OCI-M1 (cell line): ENCODE results near the gene WDR31.
"Not testable (repeated sequence)": the region's sequence is repeated elsewhere in the genome, so short reads cannot be mapped to it uniquely, and the experiment has no call there.

Source experiments
- DNase-seq: peaks from one replicate; lab custom pipeline; 2025; lab: John Stamatoyannopoulos, UW

Gene WDR31

DNA sequence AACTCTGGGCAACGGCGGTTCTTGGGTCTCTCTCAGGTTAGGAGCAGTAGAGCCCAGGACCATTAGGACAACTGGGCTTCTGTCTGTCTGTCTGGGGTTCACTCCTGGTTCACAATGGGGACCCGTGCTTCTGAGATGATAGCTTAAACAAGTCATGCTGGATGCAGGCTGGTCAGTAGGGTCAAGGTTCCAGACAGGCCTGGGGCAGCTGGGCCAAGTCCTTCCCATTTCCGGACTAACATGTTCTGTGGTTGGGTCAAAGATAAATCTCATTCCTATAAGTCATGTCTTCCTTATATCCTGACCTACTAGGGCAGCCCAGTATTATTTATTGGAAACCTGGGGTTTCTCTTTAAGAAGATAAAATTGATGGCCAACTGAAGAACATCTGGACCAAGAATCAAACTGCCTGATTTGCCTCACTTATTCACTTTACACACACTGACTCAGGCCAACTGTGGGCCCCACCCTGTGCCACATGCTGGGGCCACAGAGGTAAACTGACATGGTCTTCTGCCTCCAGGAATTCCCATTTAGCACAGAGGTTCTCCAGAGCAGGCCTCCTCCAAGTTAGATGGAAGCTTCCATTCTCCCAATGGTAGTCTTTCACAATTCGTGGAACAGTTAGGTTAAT is 28.4 kb upstream of the WDR31 start:
- no peak for DNase-seq

DNA sequence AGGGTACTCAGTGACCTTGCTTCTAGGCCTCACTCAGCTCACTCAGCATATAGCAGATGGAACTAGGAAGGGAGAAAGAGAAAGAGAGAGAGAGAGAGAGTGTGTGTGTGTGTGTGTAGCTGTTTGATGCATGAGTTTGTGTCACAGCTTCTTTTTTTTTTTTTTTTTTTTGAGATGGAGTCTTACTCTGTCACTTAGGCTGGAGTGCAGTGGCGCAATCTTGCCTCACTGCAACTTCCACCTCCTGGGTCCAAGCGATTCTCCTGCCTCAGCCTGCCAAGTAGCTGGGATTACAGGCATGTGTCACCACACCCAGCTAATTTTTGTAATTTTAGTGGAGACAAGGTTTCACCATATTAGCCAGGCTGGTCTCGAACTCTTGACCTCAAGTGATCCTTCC is 25.6 kb upstream of the WDR31 start:
- not testable (repeated sequence) for DNase-seq

- peak; percentile 17 for DNase-seq
Observed at GRCh38 chr9:113364951-113365350, 24.9 kb upstream of the WDR31 start.

DNA sequence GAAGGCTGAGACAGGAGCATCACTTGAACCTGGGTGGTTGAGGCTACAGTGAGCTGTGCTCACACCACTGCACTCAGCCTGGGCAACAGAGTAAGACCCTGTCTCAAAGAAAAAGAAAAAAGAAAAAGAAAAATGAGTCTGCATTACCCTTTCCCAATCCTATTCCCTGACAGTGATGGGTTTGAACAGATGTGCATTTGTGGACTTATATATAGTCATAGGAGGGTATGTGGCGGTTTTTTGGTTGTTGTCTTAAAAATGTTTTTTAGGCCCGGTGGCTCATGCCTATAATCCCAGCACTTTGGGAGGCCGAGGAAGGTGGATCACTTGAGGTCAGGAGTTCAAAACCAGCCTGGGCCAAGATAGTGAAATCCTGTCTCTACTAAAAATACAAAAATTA is 23.3 kb upstream of the WDR31 start:
- no peak for DNase-seq

DNA sequence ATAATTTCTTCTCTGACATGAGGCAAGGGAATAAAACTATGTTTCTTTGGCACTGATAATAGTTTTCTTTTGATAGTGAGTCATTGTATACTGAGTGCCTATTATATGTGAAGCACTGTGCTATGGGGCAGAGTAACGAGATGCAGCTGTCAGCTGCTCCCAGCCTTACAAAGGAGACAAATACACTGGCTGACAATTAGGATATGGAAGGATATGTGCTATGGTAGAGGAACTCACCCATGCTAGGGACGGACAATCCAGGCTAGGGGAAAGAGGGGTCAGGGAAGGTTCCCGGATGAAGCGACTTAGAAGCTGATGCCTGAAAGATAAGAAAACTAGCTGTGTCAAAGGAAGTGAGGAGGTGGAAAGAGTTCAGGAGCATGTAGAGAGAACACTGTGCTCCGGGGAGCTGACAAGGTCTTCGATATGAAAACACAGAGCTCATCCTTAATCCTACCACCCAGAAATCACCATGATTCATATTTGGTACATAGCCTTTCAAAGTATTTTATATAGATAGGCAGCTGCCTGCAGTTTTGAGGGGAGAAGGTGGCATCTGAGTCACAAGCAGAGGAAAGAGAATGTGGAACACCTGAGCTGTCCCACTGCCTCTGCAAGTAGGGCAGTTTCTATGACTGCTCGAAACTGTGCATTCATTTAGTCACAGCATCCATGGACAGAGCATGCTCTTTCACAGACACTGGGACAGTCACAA is 21.4 kb upstream of the WDR31 start:
- no peak for DNase-seq

DNA sequence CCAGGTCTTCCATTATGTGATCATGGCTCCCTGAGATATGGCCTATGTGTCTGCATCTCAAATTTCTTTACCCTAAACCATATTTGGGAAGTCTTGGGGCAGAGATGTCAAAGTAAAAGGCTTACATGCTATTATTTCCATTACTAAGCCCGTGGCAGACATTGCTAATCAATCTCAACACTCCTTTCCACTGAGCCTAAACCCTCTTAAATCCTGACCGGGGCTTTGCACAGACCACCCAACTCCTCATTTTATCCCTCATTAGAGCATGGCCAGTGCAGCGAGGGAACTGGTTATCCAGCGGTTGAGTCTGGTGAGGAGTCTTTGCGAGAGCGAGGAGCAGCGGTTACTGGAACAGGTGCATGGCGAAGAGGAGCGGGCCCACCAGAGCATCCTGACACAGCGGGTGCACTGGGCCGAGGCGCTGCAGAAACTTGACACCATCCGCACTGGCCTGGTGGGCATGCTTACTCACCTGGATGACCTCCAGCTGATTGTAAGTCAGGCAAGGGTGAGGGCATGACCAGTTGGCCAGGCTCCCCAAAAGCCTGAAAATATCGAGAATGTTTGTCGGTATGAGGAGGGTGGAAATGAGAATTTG is 20.3 kb upstream of the WDR31 start:
- DNase-seq, result no peak

DNA sequence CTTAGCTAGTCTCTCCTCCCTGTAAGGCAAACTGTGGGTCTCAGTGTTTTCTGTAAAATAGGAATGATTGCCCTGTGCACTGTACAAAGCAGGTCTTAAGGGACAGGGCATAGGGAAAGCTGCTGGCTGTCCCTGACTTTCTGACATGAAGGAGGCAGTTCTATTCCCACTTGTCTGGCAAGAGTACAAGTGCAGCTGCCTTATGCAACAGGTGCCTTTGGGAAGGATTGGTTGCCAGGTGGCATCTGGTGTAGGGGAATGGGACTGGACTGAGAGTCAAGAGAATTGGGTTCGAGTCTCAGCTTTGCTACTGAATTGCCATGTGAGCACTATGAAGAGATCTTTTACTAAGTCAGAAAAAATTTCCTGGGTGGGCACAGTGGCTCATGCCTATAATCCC is 19.3 kb upstream of the WDR31 start:
- DNase-seq, result no peak

DNA sequence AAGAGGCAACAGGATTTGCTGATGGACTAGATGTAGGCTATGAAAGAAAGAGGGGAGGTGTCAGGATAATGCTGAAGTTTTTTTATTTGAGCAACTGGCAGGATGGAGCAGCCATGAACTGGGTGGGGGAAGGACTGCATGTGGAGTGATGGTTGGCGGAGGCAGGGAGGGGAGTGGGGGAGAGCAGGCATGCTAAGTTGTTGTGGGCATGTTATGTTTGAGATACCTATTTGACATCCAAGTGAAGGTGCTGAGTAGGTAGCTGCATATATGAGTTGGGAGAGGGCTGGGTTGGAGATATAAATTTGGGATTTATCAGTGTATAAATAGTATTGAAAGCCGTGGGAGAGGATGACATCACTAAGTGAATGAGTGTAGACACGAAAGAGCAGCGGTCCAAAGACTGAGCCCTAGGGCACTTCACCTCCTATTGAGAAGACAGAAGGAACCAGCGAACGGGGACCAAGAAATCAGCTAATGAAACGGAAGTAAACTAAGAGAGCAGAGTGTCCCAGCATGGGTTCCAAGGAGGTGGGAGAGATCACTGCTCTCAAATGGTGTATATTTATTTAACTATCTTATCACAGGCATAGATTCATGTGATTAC is 16.7 kb upstream of the WDR31 start:
- no peak for DNase-seq

GRCh38 chr9:113355040-113355596 is 15.0 kb upstream of the WDR31 start:
- DNase-seq, result peak; percentile 78

- DNase-seq, result no peak
Observed at GRCh38 chr9:113352411-113352810, 12.3 kb upstream of the WDR31 start.

DNA sequence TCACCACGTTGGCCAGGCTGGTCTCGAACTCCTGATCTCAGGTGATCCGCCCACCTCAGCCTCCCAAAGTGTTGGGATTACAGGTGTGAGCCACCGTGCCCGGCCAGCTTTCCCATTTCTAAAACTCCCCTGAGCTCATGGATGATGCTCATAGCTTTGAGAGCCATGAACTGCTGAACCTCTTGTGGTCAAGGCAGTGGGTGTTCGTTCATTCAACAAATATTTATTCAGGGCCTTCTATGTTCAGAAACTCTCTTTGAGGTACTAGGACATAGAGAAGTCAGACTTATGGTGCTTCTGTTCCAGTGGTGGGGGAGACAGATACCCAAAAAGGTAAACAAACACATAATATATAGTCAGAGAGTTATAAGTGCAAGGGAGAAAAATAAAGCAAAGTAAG is 11.9 kb upstream of the WDR31 start:
- no peak for DNase-seq

DNA sequence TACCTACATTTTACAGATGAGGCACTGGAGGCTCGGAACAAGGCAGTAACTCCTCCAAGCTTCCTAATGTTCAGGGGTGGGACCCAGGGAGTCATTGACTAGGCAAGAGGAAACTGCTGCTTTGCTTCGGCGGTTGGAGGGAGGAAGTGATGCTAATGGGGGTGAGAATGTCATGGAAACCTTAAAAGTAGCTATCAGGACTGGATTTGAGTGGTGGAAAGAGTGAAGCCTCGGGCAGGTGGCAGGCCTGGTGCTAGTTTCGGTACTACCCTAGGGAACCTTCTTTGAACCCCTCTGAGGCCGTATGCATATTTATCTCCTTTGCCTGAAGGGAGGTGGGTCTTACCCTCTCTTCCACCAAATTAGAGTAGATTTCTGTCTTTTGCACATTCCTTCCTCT is 10.9 kb upstream of the WDR31 start:
- no peak for DNase-seq

- DNase-seq, result no peak
Observed at GRCh38 chr9:113350107-113350661, 10.1 kb upstream of the WDR31 start.

- DNase-seq, result no peak
Observed at GRCh38 chr9:113349445-113350094, 9.5 kb upstream of the WDR31 start, which contains the start of gene BSPRY. TSS of gene BSPRY (plus strand) at chr9:113349541. CDS start at chr9:113349580, 39 bp downstream.

DNA sequence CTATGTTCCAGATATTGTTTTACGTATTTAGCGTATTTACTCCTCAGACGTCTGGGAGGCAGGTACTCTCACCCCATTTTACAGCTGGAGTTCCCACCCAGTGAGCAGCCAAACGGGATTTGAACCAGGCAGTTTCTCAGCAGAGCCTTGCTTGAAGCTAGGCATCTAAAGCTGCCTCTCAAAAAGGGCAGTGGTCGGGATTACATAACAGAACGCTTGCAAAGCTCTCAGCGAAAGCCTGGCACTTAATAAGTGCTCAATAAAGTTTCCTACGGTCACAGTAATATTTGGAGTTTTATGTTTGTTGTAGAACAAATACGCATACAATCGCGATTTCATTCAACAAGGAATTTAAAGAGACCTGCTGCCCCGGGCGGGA is 9.0 kb upstream of the WDR31 start:
- DNase-seq, result no peak

GRCh38 chr9:113348437-113348836 is 8.4 kb upstream of the WDR31 start:
- no peak for DNase-seq

GRCh38 chr9:113345671-113346070 is 5.6 kb upstream of the WDR31 start:
- peak; percentile 43 for DNase-seq

DNA sequence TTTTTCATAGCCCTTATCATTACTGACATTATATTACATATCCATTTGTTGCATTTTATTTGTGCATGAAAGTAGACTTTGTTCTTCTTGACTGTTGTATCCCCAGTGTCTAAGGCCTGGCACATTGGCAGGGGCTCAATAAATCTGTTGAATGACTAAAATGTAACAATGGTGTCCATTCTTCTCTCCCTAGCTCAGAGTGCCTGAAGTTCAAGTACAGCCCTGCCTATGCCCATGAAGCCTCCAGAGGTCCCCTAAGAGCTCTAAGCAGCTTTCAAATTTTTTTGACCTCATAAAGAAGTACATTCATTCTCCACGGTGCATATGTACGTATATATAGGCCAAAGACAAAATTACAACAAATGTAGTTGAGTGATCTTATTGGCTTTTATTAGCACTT is 5.1 kb upstream of the WDR31 start:
- peak; percentile 43 for DNase-seq

- peak; percentile 93 for DNase-seq
Observed at GRCh38 chr9:113343732-113344231, 3.7 kb upstream of the WDR31 start.

DNA sequence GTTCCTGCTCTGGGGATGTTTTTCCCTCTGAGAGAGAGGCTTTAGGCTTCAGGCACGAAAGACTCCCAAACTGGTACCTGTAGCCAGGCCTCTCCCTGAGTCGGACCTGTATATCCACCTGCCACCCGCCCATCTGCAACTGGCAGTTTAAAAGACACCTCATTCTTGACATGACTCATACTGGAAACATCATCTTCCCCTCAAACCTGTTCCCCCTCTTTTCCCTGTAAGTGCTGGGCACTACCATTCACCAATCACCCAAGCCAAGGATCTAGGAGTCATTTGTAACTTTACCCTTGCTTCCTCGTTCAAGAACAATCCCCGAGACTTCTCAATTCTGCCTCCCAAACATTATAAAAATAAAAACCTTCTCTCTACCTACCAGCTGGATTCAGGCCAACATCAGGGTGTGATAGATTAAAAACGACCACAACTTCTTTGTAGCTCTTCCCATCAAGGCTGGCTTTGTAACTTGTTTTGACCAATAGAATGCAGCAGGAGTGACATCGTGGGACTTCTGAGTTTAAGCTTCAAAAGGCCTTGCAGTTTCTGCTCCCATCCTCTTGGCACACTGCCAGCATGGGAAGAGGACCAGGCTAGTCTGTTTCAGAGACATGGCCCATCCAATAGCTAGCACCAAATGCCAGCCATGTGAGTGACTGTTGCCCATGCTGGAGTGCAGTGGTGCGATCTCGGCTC is 1.8 kb upstream of the WDR31 start:
- peak; percentile 45 for DNase-seq

DNA sequence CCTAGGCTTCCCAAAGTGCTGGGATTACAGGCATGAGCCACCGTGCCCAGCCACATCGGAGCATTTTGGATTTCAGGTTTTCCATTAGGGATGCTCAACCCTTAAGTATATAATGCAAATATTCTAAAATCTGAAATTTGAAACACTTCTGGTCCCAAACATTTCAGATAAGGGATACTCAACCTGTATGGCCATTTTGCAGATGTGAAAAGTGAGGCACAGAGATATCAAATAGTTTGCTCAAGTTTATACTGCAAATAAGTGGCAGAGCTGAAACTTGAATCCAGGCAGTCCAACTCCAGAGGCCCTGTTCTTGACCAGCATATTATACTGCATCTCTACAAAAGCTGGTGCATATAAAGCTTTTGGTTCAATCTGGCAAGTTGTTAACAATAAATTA is 2.4 kb downstream of the WDR31 start:
- DNase-seq, result no peak
